ENCODE measurements around the gene SNPH. TPM values are rescaled to one million over a fixed set of nuclear protein-coding genes. Genes with fewer than 3 reads are reported as not detected.

The SNPH gene
- total and polyA plus RNA-seq, 4 donors = 0.04 to 0.50 (median 0.21) TPM

- no peaks in the 10 kb centered on the region for H3K9me3 ChIP-seq (ENCODE audit: control insufficient read depth in 4 of 4, low read length in 3 of 4)
- DNase-seq (ENCODE audit: low spot score) = no peak
- 86% methylated on average over 10 of the region's 10 CpGs for WGBS
- H3K9ac ChIP-seq (ENCODE audit: low read depth in 1 of 2, low read length in 2 of 2) = no peak overlapping the region
- TF ChIP-seq, protein P1, sequence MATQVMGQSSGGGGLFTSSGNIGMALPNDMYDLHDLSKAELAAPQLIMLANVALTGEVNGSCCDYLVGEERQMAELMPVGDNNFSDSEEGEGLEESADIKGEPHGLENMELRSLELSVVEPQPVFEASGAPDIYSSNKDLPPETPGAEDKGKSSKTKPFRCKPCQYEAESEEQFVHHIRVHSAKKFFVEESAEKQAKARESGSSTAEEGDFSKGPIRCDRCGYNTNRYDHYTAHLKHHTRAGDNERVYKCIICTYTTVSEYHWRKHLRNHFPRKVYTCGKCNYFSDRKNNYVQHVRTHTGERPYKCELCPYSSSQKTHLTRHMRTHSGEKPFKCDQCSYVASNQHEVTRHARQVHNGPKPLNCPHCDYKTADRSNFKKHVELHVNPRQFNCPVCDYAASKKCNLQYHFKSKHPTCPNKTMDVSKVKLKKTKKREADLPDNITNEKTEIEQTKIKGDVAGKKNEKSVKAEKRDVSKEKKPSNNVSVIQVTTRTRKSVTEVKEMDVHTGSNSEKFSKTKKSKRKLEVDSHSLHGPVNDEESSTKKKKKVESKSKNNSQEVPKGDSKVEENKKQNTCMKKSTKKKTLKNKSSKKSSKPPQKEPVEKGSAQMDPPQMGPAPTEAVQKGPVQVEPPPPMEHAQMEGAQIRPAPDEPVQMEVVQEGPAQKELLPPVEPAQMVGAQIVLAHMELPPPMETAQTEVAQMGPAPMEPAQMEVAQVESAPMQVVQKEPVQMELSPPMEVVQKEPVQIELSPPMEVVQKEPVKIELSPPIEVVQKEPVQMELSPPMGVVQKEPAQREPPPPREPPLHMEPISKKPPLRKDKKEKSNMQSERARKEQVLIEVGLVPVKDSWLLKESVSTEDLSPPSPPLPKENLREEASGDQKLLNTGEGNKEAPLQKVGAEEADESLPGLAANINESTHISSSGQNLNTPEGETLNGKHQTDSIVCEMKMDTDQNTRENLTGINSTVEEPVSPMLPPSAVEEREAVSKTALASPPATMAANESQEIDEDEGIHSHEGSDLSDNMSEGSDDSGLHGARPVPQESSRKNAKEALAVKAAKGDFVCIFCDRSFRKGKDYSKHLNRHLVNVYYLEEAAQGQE (IDR thresholded peaks at IDR 0.05) = no peak
- no peak for TF ChIP-seq FOXA2 (IDR thresholded peaks at IDR 0.05)
- TF ChIP-seq FOXA1 (IDR thresholded peaks at IDR 0.05) = no peak
- no peak for TF ChIP-seq GABPA (IDR thresholded peaks at IDR 0.05 in 1 of 2, conservative IDR thresholded peaks at IDR 0.05 in 1 of 2)
- no peak for TF ChIP-seq HNF4A (conservative IDR thresholded peaks at IDR 0.05)
- no peak for TF ChIP-seq SP1 (IDR thresholded peaks at IDR 0.05)
- TF ChIP-seq TAF1 (conservative IDR thresholded peaks at IDR 0.05) = no peak
- no peak for TF ChIP-seq MAX (IDR thresholded peaks at IDR 0.05)
- TF ChIP-seq, protein P2, sequence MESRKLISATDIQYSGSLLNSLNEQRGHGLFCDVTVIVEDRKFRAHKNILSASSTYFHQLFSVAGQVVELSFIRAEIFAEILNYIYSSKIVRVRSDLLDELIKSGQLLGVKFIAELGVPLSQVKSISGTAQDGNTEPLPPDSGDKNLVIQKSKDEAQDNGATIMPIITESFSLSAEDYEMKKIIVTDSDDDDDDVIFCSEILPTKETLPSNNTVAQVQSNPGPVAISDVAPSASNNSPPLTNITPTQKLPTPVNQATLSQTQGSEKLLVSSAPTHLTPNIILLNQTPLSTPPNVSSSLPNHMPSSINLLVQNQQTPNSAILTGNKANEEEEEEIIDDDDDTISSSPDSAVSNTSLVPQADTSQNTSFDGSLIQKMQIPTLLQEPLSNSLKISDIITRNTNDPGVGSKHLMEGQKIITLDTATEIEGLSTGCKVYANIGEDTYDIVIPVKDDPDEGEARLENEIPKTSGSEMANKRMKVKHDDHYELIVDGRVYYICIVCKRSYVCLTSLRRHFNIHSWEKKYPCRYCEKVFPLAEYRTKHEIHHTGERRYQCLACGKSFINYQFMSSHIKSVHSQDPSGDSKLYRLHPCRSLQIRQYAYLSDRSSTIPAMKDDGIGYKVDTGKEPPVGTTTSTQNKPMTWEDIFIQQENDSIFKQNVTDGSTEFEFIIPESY (IDR thresholded peaks at IDR 0.05) = no peak
- no peak for TF ChIP-seq EGR1 (IDR thresholded peaks at IDR 0.05; ENCODE audit: low read depth in 2 of 2)
- no peak for TF ChIP-seq NR2F2 (IDR thresholded peaks at IDR 0.05)
- no peak for TF ChIP-seq JUND (IDR thresholded peaks at IDR 0.05)
- no peak for TF ChIP-seq HNF4G (IDR thresholded peaks at IDR 0.05)
- H3K27ac ChIP-seq (ENCODE audit: low read depth in 1 of 2, low read length in 2 of 2) = no peak overlapping the region
- no peaks in the 10 kb centered on the region for H3K4me1 ChIP-seq (ENCODE audit: control insufficient read depth in 4 of 4, insufficient read depth in 4 of 4, low read length in 3 of 4)
- no peaks in the 10 kb centered on the region for H3K27me3 ChIP-seq (ENCODE audit: control insufficient read depth in 4 of 4, insufficient read depth in 4 of 4, low read length in 3 of 4)
- no peaks in the 10 kb centered on the region for H3K36me3 ChIP-seq (ENCODE audit: control insufficient read depth in 4 of 4, insufficient read depth in 3 of 4, low read depth in 1 of 4, low read length in 3 of 4)
- no peak overlapping the region for H3K4me3 ChIP-seq (ENCODE audit: low read depth in 1 of 3, low read length in 3 of 3)
Observed at GRCh38 chr20:1298888-1299511, 32.9 kb downstream of the SNPH start.

DNA sequence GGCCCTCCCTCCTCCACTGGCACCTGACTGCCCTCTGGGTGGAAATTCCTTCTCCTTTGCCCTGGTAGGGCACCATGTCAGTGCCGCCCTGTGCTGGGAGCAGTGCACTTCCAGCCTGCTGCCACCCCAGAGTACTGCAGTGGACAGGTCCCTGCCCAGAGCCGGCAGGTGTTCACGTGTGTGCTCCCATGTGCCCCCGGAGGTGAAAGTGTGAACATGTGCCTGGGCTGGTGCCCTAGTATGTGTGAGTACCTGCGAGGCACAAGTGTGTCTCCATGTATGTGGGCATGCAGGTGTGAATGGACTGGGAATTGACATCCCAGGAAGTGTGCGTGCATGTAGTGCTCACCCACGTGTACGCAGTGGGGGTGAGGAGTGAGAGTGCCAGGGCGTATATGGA, 33.4 kb downstream of the SNPH start:
- H3K4me3 ChIP-seq (ENCODE audit: low read depth in 1 of 3, low read length in 3 of 3) = no peak overlapping the region
- DNase-seq (ENCODE audit: low spot score) = no peak
- WGBS = 79% methylated on average over 9 of the region's 9 CpGs
- H3K36me3 ChIP-seq (ENCODE audit: control insufficient read depth in 4 of 4, insufficient read depth in 3 of 4, low read depth in 1 of 4, low read length in 3 of 4) = no peaks in the 10 kb centered on the region
- H3K27ac ChIP-seq (ENCODE audit: low read depth in 1 of 2, low read length in 2 of 2) = no peak overlapping the region
- no peak overlapping the region for H3K9ac ChIP-seq (ENCODE audit: low read depth in 1 of 2, low read length in 2 of 2)
- H3K4me1 ChIP-seq (ENCODE audit: control insufficient read depth in 4 of 4, insufficient read depth in 4 of 4, low read length in 3 of 4) = no peaks in the 10 kb centered on the region
- no peaks in the 10 kb centered on the region for H3K27me3 ChIP-seq (ENCODE audit: control insufficient read depth in 4 of 4, insufficient read depth in 4 of 4, low read length in 3 of 4)
- H3K9me3 ChIP-seq (ENCODE audit: control insufficient read depth in 4 of 4, low read length in 3 of 4) = no peaks in the 10 kb centered on the region
- TF ChIP-seq YY1 (IDR thresholded peaks at IDR 0.05) (no peak), HNF4G (IDR thresholded peaks at IDR 0.05) (no peak), GABPA (IDR thresholded peaks at IDR 0.05 in 1 of 2, conservative IDR thresholded peaks at IDR 0.05 in 1 of 2) (no peak), FOXA2 (IDR thresholded peaks at IDR 0.05) (no peak), SP1 (IDR thresholded peaks at IDR 0.05) (no peak), TAF1 (conservative IDR thresholded peaks at IDR 0.05) (no peak), FOXA1 (IDR thresholded peaks at IDR 0.05) (no peak), JUND (IDR thresholded peaks at IDR 0.05) (no peak), CTCF (IDR thresholded peaks at IDR 0.05; ENCODE audit: low read depth, low read length, missing input control) (no peak), HNF4A (conservative IDR thresholded peaks at IDR 0.05) (no peak), RXRA (IDR thresholded peaks at IDR 0.05) (no peak), RAD21 (IDR thresholded peaks at IDR 0.05) (no peak)
- TF ChIP-seq, protein P2 (IDR thresholded peaks at IDR 0.05) = no peak
- TF ChIP-seq, protein P1 (IDR thresholded peaks at IDR 0.05) = no peak
- TF ChIP-seq, protein P3, sequence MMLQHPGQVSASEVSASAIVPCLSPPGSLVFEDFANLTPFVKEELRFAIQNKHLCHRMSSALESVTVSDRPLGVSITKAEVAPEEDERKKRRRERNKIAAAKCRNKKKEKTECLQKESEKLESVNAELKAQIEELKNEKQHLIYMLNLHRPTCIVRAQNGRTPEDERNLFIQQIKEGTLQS (IDR thresholded peaks at IDR 0.05) = no peak

Measured in liver (tissue), 9 donors.